Fibroblast of pulmonary artery (primary cell): ENCODE results near the gene LCE5A.
A peak's percentile ranks its signal among the peaks of the same experiment; 100 is the strongest.

Experiments used
- DNase-seq: peaks from one replicate; pipeline ENCODE4 v3.0.0-alpha.2; 2010; ENCODE audit warnings: low read depth
- H3K4me3 ChIP-seq: replicated peaks from 2 replicates; pipeline ENCODE4 v1.5.1; 2011; ENCODE audit warnings: low read depth, mild to moderate bottlenecking, control low read depth, low read length, moderate library complexity
- CTCF ChIP-seq: IDR thresholded peaks from 2 replicates; pipeline ENCODE4 v1.5.1; 2011; ENCODE audit warnings: mild to moderate bottlenecking, control low read depth, low read length, inconsistent platforms; ENCODE audit errors: missing control alignments

Gene LCE5A, protein sequence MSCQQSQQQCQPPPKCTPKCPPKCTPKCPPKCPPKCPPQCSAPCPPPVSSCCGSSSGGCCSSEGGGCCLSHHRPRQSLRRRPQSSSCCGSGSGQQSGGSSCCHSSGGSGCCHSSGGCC

GRCh38 chr1:152510503-152510902, at the start of gene LCE5A:
Gene LCE5A (plus strand): TSS chr1:152510803. CDS start chr1:152511535, 732 bp downstream.
- no peak for TF ChIP-seq CTCF
- no peak for DNase-seq

GRCh38 chr1:152461544-152461943, 49.1 kb upstream of the LCE5A start:
- H3K4me3 ChIP-seq = no peak overlapping the region
- DNase-seq = peak; percentile 75
- peak; percentile 65 for TF ChIP-seq CTCF

More at GRCh38 chr1:152510503-152510902, at the start of gene LCE5A:
- no peak within 1 kb of the TSS for H3K4me3 ChIP-seq

- DNase-seq = no peak
- H3K4me3 ChIP-seq = no peak overlapping the region
- TF ChIP-seq CTCF = no peak
These were observed 48.0 kb upstream of the LCE5A start for GRCh38 chr1:152462636-152463035.

DNA sequence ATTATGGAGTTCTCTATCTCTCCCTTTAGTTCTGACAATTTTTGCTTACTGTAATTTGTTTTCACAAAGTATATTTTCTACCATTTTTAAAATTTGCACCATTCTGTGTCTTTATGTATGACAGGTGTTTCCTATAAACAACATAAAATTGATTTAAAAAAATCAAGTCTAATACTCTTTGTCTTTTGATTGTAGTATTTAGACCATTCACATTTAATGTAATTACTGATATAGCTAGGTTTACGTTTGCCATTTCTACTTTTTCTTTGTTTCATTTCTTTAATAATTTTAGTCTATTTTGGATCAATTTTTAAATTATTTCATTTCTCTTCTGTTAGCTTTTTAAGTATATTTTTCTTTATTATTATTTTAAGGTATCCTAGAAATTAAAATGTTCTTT, 44.4 kb upstream of the LCE5A start:
- no peak for DNase-seq
- H3K4me3 ChIP-seq = no peak overlapping the region
- TF ChIP-seq CTCF = no peak

GRCh38 chr1:152473887-152474537, 36.6 kb upstream of the LCE5A start:
- no peak overlapping the region for H3K4me3 ChIP-seq
- TF ChIP-seq CTCF = no peak
- no peak for DNase-seq

DNA sequence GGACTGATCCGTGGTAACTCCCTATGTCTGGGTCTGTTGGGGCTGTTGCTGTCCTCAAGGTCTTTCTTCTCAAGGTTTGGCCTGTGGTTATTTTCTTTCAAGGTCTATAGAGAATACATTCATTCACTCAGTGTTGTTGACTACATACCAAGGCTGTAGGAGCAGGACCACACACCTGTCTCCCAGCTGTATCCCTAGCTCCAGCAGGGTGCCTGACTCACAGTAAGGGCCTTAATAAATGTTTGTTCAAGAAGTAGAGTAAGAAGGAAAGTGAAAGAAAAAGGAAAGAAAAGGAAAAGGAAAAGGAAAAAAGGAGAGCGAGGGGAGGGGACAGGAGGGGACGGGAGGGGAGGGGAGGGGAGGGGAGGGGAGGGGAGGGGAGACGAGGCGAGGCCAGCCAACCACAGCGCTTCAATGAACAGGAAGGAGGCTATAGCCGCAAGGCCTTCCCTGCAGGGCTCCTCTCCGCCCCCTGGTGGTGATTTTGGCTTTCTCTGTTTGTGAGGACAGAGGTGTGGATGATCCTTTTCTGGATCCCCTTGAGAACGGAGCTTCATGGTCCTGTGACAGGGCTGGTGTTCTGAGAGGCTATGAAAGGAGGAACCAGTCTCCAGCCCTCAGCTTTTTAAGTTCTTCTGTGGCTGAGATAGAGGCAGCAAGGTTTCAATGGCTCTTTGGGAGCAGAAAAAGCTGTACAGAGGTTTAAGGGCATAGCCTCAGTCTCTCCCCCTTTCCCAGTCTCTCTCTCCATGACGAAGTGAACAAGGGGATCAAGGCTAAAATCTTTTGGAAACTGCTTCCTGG, 30.6 kb upstream of the LCE5A start:
- peak; percentile 19 for DNase-seq
- H3K4me3 ChIP-seq = no peak overlapping the region
- peak; percentile 43 for TF ChIP-seq CTCF
